Activated CD4-positive, alpha-beta memory T cell treated with anti-CD3 and anti-CD28 coated beads for 36 hours (primary cell): ENCODE data around the gene ZFYVE27. TPM values are rescaled to one million over a fixed set of nuclear protein-coding genes. Genes with fewer than 3 reads are reported as not detected.
A peak's percentile ranks its signal among the peaks of the same experiment; 100 is the strongest.

Source experiments
- CTCF ChIA-PET: fragments of 350-600 bp; sonication (Branson Sonifier 250); formaldehyde crosslinking; loops from one replicate; lab custom pipeline; 2021; ENCODE audit warnings: antibody characterized with exemption, inconsistent platforms; lab: Charles Lee
- POLR2A ChIA-PET: fragments of 350-600 bp; sonication (Branson Sonifier 250); formaldehyde crosslinking; loops from one replicate; lab custom pipeline; 2021; ENCODE audit warnings: antibody characterized with exemption; lab: Charles Lee
- DNase-seq: peaks from one replicate; pipeline ENCODE4 v3.0.0-alpha.2; 2020
- H3K27ac Mint-ChIP-seq: one replicate; pipeline ENCODE4 v1.8.0; 2021; ENCODE audit warnings: mixed read lengths
- H3K27me3 Mint-ChIP-seq: one replicate; pipeline ENCODE4 v1.8.0; 2021; ENCODE audit warnings: mixed read lengths
- H3K36me3 Mint-ChIP-seq: one replicate; pipeline ENCODE4 v1.8.0; 2021; ENCODE audit warnings: mixed read lengths
- H3K4me1 Mint-ChIP-seq: one replicate; pipeline ENCODE4 v1.8.0; 2021; ENCODE audit warnings: low read depth, mixed read lengths
- H3K4me3 Mint-ChIP-seq: one replicate; pipeline ENCODE4 v1.8.0; 2021; ENCODE audit warnings: mild to moderate bottlenecking, mixed read lengths
- H3K9me3 Mint-ChIP-seq: one replicate; pipeline ENCODE4 v1.8.0; 2021; ENCODE audit warnings: mixed read lengths
- intact Hi-C: fragments of 100-400 bp; cut with micrococcal nuclease; formaldehyde crosslinking; loops from one replicate; pipeline ENCODE4 v1.15.1; 2023
- total RNA-seq, 2 experiments: library from RNA; stranded (reverse); gene quantifications; one replicate each; pipeline ENCODE4 v1.2.3, GENCODE V29; 2021

Gene ZFYVE27
- total RNA-seq, 2 experiments from 2014 or later, result 20.9 to 22.8 TPM

DNA sequence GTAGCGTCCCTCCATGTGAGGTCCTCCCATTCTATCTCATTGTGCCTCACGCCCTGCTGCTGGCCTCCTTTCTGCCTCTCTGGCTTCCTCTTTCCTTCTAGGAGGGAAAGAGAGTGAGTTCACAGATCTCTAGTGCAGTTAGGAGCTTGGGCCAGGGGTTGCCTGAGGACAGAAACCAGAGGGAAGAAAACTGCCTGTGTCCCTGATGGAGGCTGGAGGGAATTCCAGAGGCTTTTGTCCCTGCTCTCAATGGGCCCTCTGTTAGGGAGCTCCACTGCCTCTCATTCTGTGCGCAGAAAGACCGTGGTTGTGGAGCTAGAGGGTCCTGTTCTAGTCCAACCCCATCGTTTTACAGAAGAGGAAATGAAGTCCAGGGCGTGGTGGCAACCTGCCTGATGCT is 18.8 kb upstream of the ZFYVE27 start:
- H3K9me3 Mint-ChIP-seq, result no peaks in the 10 kb centered on the region
- intact Hi-C loops, result no loop called here
- H3K4me1 Mint-ChIP-seq, result peaks cover 2% of the 10 kb centered on the region
- H3K4me3 Mint-ChIP-seq, result no peak overlapping the region
- no peaks in the 10 kb centered on the region for H3K36me3 Mint-ChIP-seq
- ChIA-PET POLR2A (no interaction called here), CTCF (interaction anchor here (1.2 to 20.3 kb wide), 3 partner anchors 9 to 41 kb away, joined by 3 to 588 read pairs (median 14); partner anchors contain the start of gene ZFYVE27)
- H3K27ac Mint-ChIP-seq, result no peak overlapping the region
- H3K27me3 Mint-ChIP-seq, result no peaks in the 10 kb centered on the region
- DNase-seq, result no peak

DNA sequence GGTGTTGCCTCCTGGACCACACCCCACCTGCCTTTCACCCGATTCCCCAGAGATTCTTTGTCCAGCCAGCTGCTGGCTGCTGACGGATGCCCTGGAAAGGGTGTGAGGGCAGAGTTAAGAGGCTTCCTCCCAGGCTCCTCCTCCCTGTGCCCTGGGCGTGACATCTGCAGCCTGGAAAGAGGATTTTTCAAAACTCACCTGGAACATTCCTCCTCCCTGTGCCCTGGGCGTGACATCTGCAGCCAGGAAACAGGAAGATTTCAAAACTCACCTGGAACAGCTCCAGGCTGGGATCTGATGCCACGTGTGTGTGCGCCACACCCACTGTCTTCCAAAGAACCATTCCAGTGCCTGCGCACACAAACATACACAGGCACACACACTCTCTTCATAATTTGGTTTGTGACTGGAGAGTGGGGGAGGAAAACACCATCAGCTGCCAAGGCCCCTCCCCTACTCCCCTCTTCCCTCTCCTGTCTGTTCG is 18.2 kb upstream of the ZFYVE27 start:
- Mint-ChIP-seq H3K27ac (no peak overlapping the region), H3K4me1 (peaks cover 2% of the 10 kb centered on the region), H3K4me3 (no peak overlapping the region), H3K36me3 (no peaks in the 10 kb centered on the region), H3K9me3 (no peaks in the 10 kb centered on the region), H3K27me3 (no peaks in the 10 kb centered on the region)
- no peak for DNase-seq
- ChIA-PET POLR2A (no interaction called here), CTCF (interaction anchor here (1.1 to 20.3 kb wide), 4 partner anchors 9 to 42 kb away, joined by 3 to 588 read pairs (median 9); partner anchors contain the start of gene ZFYVE27)
- intact Hi-C loops, result no loop called here

DNA sequence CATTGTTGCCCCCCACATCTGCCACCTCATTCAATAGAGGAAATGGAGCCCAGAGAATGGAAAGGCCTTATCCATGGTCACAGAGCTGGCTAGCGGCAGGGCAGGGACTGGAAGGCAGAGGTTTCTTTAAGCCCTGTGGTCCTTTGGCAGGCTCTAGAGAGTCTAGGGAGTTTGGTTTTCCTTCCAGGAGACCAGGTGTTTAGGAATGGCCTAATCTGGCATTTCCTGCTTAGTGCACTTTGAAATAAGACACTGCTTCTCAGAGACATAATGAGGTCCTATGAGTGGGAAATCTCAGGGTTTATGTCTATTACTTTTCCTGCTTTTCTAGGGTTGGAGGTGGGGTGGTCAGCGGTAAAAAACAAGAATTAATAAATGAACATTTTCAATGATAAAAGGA is 17.3 kb upstream of the ZFYVE27 start:
- H3K27me3 Mint-ChIP-seq, result no peaks in the 10 kb centered on the region
- ChIA-PET POLR2A (no interaction called here), CTCF (interaction anchor here (1.1 to 20.3 kb wide), 3 partner anchors 9 to 18 kb away, joined by 4 to 588 read pairs (median 14); partner anchors contain the start of gene ZFYVE27)
- no peaks in the 10 kb centered on the region for H3K4me1 Mint-ChIP-seq
- intact Hi-C loops, result no loop called here
- DNase-seq, result no peak
- H3K27ac Mint-ChIP-seq, result no peak overlapping the region
- no peaks in the 10 kb centered on the region for H3K9me3 Mint-ChIP-seq
- H3K36me3 Mint-ChIP-seq, result no peaks in the 10 kb centered on the region
- H3K4me3 Mint-ChIP-seq, result no peak overlapping the region

DNA sequence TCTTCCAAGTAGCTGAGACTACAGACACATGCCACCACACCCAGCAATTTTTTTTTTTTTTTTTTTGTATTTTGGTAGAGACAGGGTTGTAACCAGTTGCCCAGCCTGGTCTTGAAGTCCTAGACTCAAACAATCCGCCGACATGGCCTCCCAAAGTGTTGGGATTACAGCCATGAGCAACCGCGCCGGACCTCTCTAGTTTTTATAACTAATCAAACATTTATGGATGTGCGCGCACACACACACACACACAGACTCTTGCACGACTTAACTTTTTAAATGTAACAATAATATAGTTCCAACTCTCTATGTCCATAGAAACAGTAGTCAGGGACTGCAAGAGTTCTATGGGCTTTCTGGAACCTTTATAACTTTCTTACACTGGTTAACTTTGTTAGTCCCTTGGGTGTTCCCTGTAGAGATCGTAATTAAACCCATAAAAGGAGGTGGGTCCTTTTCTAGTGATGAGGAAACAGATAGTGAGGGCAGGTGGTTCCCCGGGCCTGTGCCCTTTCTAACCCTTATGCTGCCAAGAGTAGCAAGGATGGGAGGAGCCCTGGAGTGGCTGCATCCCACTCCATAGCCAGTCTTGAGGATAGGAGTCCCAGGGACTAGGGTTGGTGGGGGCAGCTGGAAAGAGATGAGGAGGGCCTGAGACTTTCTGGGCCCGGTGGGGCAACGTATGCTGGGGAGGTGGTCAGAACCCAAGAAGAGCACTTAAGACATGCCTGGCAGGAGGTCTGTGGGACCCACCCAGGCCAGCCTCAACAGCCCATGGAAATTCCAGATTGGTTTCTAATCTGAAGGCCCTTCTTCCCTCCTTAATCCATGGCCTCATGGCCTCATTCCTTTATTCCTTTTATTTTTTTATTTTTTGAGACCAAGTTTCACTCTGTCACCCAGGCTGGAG is 14.8 kb upstream of the ZFYVE27 start:
- intact Hi-C loops, result no loop called here
- Mint-ChIP-seq H3K4me3 (no peak overlapping the region), H3K27me3 (peaks cover 4% of the 10 kb centered on the region), H3K27ac (no peak overlapping the region), H3K4me1 (peaks cover 6% of the 10 kb centered on the region), H3K9me3 (no peaks in the 10 kb centered on the region), H3K36me3 (no peaks in the 10 kb centered on the region)
- ChIA-PET POLR2A (no interaction called here), CTCF (interaction anchor here (2.5 to 16.8 kb wide), 2 partner anchors 10 to 11 kb away, joined by 10 to 588 read pairs; partner anchors contain the start of gene MARVELD1)
- no peak for DNase-seq

DNA sequence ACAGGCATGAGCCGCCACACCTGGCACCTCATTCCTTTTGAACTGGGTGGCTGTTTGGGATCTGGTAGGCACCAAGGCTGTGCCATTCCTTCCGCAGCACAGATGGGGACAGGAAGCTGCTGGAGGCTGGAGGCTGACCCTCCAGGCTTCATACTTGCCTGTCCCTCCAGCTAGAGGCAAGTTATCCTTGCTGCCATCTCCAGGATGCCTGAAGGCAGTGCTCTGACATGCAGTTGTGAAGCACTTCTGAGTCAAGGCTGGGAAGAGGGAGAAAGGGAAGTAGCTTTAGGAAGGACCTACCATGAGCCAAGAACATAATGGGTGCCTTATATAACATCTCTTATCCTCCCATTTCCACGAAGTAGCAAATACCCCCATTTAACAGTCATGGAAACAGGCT is 13.9 kb upstream of the ZFYVE27 start:
- ChIA-PET POLR2A (interaction anchor here (0.9 kb wide), 1 partner anchor 10 kb away, joined by 3 read pairs; no protein-coding TSS in a partner anchor), CTCF (interaction anchor here (2.5 to 16.8 kb wide), 2 partner anchors 9 to 12 kb away, joined by 10 to 588 read pairs; partner anchors contain the start of gene MARVELD1)
- peaks cover 6% of the 10 kb centered on the region for H3K4me1 Mint-ChIP-seq
- no peak overlapping the region for H3K4me3 Mint-ChIP-seq
- no peaks in the 10 kb centered on the region for H3K9me3 Mint-ChIP-seq
- no peak overlapping the region for H3K27ac Mint-ChIP-seq
- peaks cover 4% of the 10 kb centered on the region for H3K27me3 Mint-ChIP-seq
- intact Hi-C loops, result no loop called here
- no peak for DNase-seq
- no peaks in the 10 kb centered on the region for H3K36me3 Mint-ChIP-seq

DNA sequence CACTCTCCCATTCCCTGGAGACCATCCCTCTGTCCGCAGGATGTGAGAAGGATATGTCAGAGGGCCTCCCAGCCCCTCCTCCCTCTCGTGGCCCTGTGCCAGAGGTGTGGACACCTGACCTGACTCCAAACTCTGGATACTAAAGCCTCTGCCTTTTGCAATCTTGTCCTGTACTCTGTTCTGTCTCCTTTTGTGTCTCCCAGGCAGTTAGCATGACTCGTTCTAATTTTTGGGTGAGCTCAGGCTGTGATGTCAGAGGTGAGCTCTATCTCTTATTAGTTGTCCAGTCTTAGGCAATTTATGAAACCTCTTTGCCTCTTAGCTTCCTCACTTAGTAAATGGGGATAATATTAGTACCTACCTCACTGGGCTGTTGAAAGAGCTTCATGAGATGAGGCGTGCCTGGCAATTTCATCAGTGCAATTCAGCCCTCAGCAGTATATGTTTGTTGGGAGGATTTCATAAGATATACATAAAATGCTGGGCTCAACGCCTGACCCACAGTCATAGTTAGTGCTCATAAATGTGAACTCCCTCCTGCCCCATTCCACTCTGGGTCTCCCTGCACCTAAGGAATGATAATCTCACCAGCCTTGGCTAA is 12.5 kb upstream of the ZFYVE27 start:
- Mint-ChIP-seq H3K4me1 (peaks cover 6% of the 10 kb centered on the region), H3K4me3 (no peak overlapping the region), H3K36me3 (no peaks in the 10 kb centered on the region), H3K27ac (no peak overlapping the region), H3K27me3 (peaks cover 10% of the 10 kb centered on the region), H3K9me3 (no peaks in the 10 kb centered on the region)
- DNase-seq, result no peak
- ChIA-PET POLR2A (interaction anchor here (0.7 to 1.3 kb wide), 3 partner anchors 11 to 12 kb away, joined by 3 to 4 read pairs (median 3); partner anchors contain the start of genes MARVELD1 and ZFYVE27), CTCF (interaction anchor here (1.2 to 16.8 kb wide), 4 partner anchors 8 to 40 kb away, joined by 3 to 588 read pairs (median 8); partner anchors contain the start of gene MARVELD1)
- intact Hi-C loops, result no loop called here

DNA sequence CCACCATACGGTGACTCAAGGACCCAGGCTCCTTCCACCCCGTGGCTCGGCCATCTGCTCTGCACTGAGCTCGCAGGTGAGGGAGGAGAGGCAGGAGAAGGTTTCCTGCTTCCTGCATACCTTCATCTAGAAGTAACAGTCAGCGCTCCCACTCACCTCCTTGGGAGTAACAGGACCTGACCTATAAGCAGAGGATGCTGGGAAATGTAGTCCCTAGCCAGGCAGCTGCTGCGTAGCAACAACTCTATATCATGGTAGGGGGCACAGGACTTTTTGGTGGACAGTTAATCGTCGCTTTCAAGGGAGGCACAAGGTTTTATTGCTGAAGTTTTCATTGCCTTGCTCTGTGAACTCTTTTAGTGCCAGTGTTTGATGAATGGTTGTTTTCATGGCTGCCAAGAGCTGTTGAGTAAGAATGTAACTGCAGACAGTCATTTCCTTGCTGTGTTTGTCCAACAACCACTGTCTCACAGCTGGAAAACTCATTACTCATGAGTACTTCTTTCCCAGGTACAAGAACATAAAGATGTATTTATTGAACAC is 10.2 kb upstream of the ZFYVE27 start:
- peaks cover 10% of the 10 kb centered on the region for H3K27me3 Mint-ChIP-seq
- no peaks in the 10 kb centered on the region for H3K9me3 Mint-ChIP-seq
- no peak for DNase-seq
- H3K27ac Mint-ChIP-seq, result no peak overlapping the region
- H3K4me3 Mint-ChIP-seq, result no peak overlapping the region
- intact Hi-C loops, result no loop called here
- POLR2A ChIA-PET, result interaction anchor here (0.9 kb wide), 1 partner anchor 10 kb away, joined by 3 read pairs; the partner anchor contains the start of gene ZFYVE27
- H3K36me3 Mint-ChIP-seq, result no peaks in the 10 kb centered on the region
- CTCF ChIA-PET, result interaction anchor here (0.9 to 16.8 kb wide), 5 partner anchors 8 to 50 kb away, joined by 3 to 588 read pairs (median 3); partner anchors contain the start of genes MARVELD1 and ZFYVE27
- peaks cover 6% of the 10 kb centered on the region for H3K4me1 Mint-ChIP-seq

DNA sequence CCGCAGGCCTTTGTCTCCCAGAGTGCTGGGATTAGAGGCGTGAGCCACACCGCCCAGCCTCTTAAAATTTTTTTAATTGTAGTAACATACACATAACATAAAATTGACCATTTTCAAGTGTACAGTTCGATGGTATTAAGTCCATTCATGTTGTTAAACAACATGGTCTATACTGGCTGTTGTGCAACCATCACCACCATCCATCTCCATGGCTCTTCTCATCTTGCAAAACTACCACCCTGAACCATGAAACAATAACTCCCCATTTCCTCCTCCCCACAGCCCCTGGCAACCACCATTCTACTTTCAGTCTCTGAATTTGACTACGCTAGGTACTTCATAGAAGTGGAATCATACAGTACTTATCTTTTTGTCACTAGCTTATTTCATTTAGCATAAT is 7.9 kb upstream of the ZFYVE27 start:
- Mint-ChIP-seq H3K9me3 (no peaks in the 10 kb centered on the region), H3K4me3 (no peak overlapping the region), H3K27me3 (peaks cover 10% of the 10 kb centered on the region), H3K36me3 (no peaks in the 10 kb centered on the region), H3K27ac (no peak overlapping the region), H3K4me1 (peaks cover 6% of the 10 kb centered on the region)
- intact Hi-C loops, result no loop called here
- ChIA-PET CTCF (interaction anchor here (16.8 kb wide), 1 partner anchor 18 kb away, joined by 588 read pairs; the partner anchor contains the start of gene MARVELD1), POLR2A (no interaction called here)
- DNase-seq, result no peak

DNA sequence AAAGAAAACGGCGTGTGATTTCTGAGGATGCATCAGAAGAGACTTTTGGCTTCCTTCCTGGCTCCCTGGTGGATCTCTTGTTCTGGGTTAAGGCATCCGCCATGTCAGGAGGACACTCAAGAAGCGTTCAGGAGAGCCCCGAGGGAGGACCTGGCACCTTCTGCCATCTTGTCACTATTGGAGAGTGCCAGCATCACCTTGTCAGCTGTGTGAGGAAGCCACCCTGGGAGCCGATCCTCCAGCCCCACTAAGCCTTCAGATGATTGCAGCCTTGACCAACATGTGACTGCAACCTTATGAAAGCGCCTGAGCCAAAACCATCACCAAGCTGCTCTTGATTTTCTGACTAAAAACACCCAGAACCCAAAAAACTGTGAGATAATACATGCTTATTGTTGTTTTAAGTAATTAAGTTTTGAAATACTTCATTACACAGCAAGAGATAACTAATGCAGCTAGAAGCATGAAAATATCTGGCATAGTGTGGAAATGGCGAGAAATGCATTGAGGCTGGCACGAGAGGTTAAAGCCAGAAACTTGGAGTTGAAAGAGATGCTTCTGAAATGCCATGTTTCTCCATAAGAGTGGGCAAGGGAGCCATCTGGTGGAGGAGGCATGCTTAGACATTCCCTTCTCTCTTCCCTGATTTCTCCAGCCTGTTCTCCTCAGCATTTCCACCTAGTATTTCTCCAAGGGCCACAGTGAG is 5.4 kb upstream of the ZFYVE27 start:
- peaks cover 8% of the 10 kb centered on the region for H3K27me3 Mint-ChIP-seq
- intact Hi-C loops, result loop anchor here (1.0 to 10.0 kb wide), 4 partner anchors 22 to 157 kb away; partner anchors contain the start of gene ANKRD2
- no peak overlapping the region for H3K27ac Mint-ChIP-seq
- no peaks in the 10 kb centered on the region for H3K9me3 Mint-ChIP-seq
- DNase-seq, result peak; percentile 63
- ChIA-PET CTCF (interaction anchor here (0.7 to 16.8 kb wide), 13 partner anchors 8 to 179 kb away, joined by 3 to 588 read pairs (median 5); partner anchors contain the start of genes AVPI1 and MARVELD1), POLR2A (no interaction called here)
- peaks cover 10% of the 10 kb centered on the region for H3K4me1 Mint-ChIP-seq
- no peak overlapping the region for H3K4me3 Mint-ChIP-seq
- no peaks in the 10 kb centered on the region for H3K36me3 Mint-ChIP-seq

DNA sequence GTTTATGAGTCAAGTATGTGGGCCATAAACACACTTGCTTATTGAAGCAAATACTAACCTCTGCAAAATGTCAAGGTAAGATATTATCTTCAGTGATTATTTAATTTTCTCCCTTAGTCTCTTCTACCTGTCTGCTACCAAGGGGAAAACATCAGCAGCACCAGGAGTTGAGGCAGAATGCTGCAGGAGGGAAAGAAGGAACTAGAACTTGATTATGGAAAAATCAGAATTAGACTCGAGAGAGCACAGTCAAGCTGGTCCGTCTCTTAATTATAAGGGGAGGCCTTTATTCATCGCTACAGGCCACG is 4.9 kb upstream of the ZFYVE27 start:
- no peaks in the 10 kb centered on the region for H3K9me3 Mint-ChIP-seq
- H3K27me3 Mint-ChIP-seq, result peaks cover 6% of the 10 kb centered on the region
- no peak overlapping the region for H3K27ac Mint-ChIP-seq
- peaks cover 10% of the 10 kb centered on the region for H3K4me1 Mint-ChIP-seq
- DNase-seq, result no peak
- intact Hi-C loops, result loop anchor here (10.0 kb wide), 1 partner anchor 157 kb away; the partner anchor contains the start of gene ANKRD2
- ChIA-PET CTCF (interaction anchor here (1.1 to 16.8 kb wide), 12 partner anchors 8 to 179 kb away, joined by 3 to 588 read pairs (median 6); partner anchors contain the start of genes AVPI1 and MARVELD1), POLR2A (no interaction called here)
- peaks cover 2% of the 10 kb centered on the region for H3K36me3 Mint-ChIP-seq
- H3K4me3 Mint-ChIP-seq, result no peak overlapping the region

DNA sequence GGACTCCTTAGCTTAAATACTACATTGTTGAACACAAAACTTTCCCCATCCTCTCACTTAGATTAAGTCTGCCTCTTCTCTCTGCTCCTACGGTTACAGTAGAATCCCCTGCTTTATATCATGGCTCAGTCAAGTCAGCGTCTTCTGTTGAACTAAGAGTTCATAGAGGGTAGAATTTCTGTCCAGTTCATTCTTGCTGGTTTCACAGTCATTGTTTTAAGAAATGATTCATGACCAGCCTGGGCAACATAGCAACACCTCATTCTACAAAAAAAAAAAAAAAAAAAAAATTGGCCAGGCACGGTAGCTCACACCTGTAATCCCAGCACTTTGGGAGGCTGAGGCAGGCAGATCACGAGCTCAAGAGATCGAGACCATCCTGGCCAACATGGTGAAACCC is 3.7 kb upstream of the ZFYVE27 start:
- Mint-ChIP-seq H3K4me1 (peaks cover 17% of the 10 kb centered on the region), H3K27ac (no peak overlapping the region), H3K27me3 (peaks cover 6% of the 10 kb centered on the region), H3K9me3 (no peaks in the 10 kb centered on the region), H3K4me3 (no peak overlapping the region), H3K36me3 (peaks cover 8% of the 10 kb centered on the region)
- ChIA-PET POLR2A (interaction anchor here (0.9 kb wide), 1 partner anchor 10 kb away, joined by 3 read pairs; no protein-coding TSS in a partner anchor), CTCF (interaction anchor here (1.6 to 16.8 kb wide), 6 partner anchors 10 to 161 kb away, joined by 3 to 588 read pairs (median 19); partner anchors contain the start of genes ANKRD2, AVPI1 and MARVELD1)
- intact Hi-C loops, result loop anchor here (10.0 kb wide), 1 partner anchor 158 kb away; the partner anchor contains the start of gene ANKRD2
- no peak for DNase-seq
